ENCODE measurements around the gene GTF3A.

GTF3A gene

GRCh38 chr13:27421101-27421871, 3.1 kb upstream of the GTF3A start:
- TF ChIP-seq CTCF (IDR thresholded peaks at IDR 0.05) (no peak), ZFX (IDR thresholded peaks at IDR 0.05; ENCODE audit: borderline replicate concordance) (no peak)
- no peak overlapping the region for H3K27ac ChIP-seq

- H3K27ac ChIP-seq: no peak overlapping the region
- no peak for TF ChIP-seq ZFX (IDR thresholded peaks at IDR 0.05; ENCODE audit: borderline replicate concordance)
- no peak for TF ChIP-seq CTCF (IDR thresholded peaks at IDR 0.05)
These were observed 1.1 kb upstream of the GTF3A start for GRCh38 chr13:27423333-27423732.

- peak overlapping the region; percentile 95 for H3K27ac ChIP-seq
- TF ChIP-seq CTCF (IDR thresholded peaks at IDR 0.05) (no peak), ZFX (IDR thresholded peaks at IDR 0.05; ENCODE audit: borderline replicate concordance) (no peak)
These were observed 919 bp downstream of the GTF3A start for GRCh38 chr13:27425158-27425917.

GRCh38 chr13:27425918-27426630, 1.7 kb downstream of the GTF3A start:
- no peak for TF ChIP-seq ZFX (IDR thresholded peaks at IDR 0.05; ENCODE audit: borderline replicate concordance)
- peak; percentile 70 for TF ChIP-seq CTCF (IDR thresholded peaks at IDR 0.05)
- H3K27ac ChIP-seq: peak overlapping the region; percentile 95

GRCh38 chr13:27427641-27428040, 3.2 kb downstream of the GTF3A start:
- TF ChIP-seq CTCF (IDR thresholded peaks at IDR 0.05): no peak
- no peak for TF ChIP-seq ZFX (IDR thresholded peaks at IDR 0.05; ENCODE audit: borderline replicate concordance)
- H3K27ac ChIP-seq: no peak overlapping the region

- TF ChIP-seq ZFX (IDR thresholded peaks at IDR 0.05; ENCODE audit: borderline replicate concordance) (no peak), CTCF (IDR thresholded peaks at IDR 0.05) (no peak)
- H3K27ac ChIP-seq: no peak overlapping the region
These were observed 3.7 kb downstream of the GTF3A start for GRCh38 chr13:27428160-27428559.

Data from 22Rv1 (cell line).